Psoas muscle (tissue), 8 donors: ENCODE measurements around the gene OSBPL5. TPM values are rescaled to one million over a fixed set of nuclear protein-coding genes. Genes with fewer than 3 reads are reported as not detected.
A peak's percentile ranks its signal among the peaks of the same experiment; 100 is the strongest.

Experiments
- ATAC-seq, 4 donors: fragments of 200-7000 bp; cut with Tn5 transposase; one replicate each; pipeline ENCODE4 v1.9.1; 2020; ENCODE audit warnings: moderate library complexity in 3 of 4, mild to moderate bottlenecking in 2 of 4
- DNase-seq, 2 donors: peaks; one replicate each; pipeline ENCODE4 v3.0.0-alpha.2; 2020
- H3K27ac ChIP-seq: fragments of 200-600 bp; one replicate; pipeline ENCODE4 v1.8.0; 2022
- H3K27me3 ChIP-seq, 3 donors: fragments of 200-600 bp in 1 of 3; one replicate each; pipeline versions ENCODE4 v1.6.1 to v1.8.0; 2013 to 2022; ENCODE audit warnings: low read length in 2 of 3, mild to moderate bottlenecking in 2 of 3, moderate library complexity in 1 of 3; ENCODE audit not compliant: insufficient read depth in 3 of 3
- H3K36me3 ChIP-seq, 2 donors: fragments of 200-600 bp in 1 of 2; one replicate each; pipeline versions ENCODE4 v1.6.1 to v1.8.0; 2013 to 2022; ENCODE audit warnings: low read depth in 1 of 2, mild to moderate bottlenecking in 1 of 2, moderate library complexity in 1 of 2; ENCODE audit not compliant: insufficient read depth in 1 of 2
- H3K4me1 ChIP-seq: fragments of 200-600 bp; one replicate; pipeline ENCODE4 v1.8.0; 2022
- H3K4me3 ChIP-seq: fragments of 200-600 bp; one replicate; pipeline ENCODE4 v1.8.0; 2022; ENCODE audit warnings: mild to moderate bottlenecking
- H3K9me3 ChIP-seq: fragments of 200-600 bp; one replicate; pipeline ENCODE4 v1.8.0; 2022
- CTCF ChIP-seq: fragments of 200-600 bp; IDR thresholded peaks from one replicate; pipeline ENCODE4 v1.8.0; 2022; ENCODE audit warnings: antibody characterized with exemption
- WGBS, 3 donors: extraction: QIAGEN DNeasy Blood & Tissue Kit; methylation state at CpG; one replicate each; pipeline versions ENCODE4 v1.1.6 to v1.1.7; 2013; 5-methylcytosine and 5-hydroxymethylcytosine counted together
- intact Hi-C, 2 donors: fragments of 100-400 bp; cut with DNase I; formaldehyde crosslinking; loops; one replicate each; pipeline versions ENCODE4 v1.11.0 to v1.14.2; 2022
- polyA plus RNA-seq, 3 donors: library from polyadenylated mRNA; stranded (reverse); fragments of 200-250 nt; gene quantifications; one replicate each; pipeline ENCODE4 v1.2.3, GENCODE V29; 2013
- total RNA-seq, 4 donors: library from RNA; stranded (reverse); fragmentation: NEBNext Ultra II Directional in 2 of 4; extraction: Animal tissue kit (Norgen Biotek cat#: 25700) in 2 of 4; gene quantifications; one replicate each; pipeline versions ENCODE4 v1.2.1 to v1.2.4, GENCODE V29; 2021 to 2023
- donor health status: healthy with polysubstance abuse.
- donor health status: DM: no; HTN: no; CAD: no; lungs with moderate emphysema.
- donor health status: Bipolar disorder and iron deficiency.
- donor health status: healthy.
- donor health status: DM: yes; HTN: yes; CAD: no.
- donor health status: DM: no; HTN: no; CAD: no.
- donor health status: DM: no; HTN: no; CAD: no.
- donor health status: DM: yes; HTN: yes; CAD: no.

OSBPL5 gene
- total and polyA plus RNA-seq, 7 donors, result 3.4 to 12.4 (median 6.9) TPM

- H3K4me1 ChIP-seq, result no peaks in the 10 kb centered on the region
- no peaks in the 10 kb centered on the region for H3K9me3 ChIP-seq
- no peaks in the 10 kb centered on the region for H3K36me3 ChIP-seq
- intact Hi-C loops, result no loop called here
- no peak for TF ChIP-seq CTCF
- no peak overlapping the region for H3K27ac ChIP-seq
- H3K27me3 ChIP-seq, result no peaks in the 10 kb centered on the region
- no peak for DNase-seq
- ATAC-seq, result no peak
- no peak overlapping the region for H3K4me3 ChIP-seq
These were observed 11.4 kb upstream of the OSBPL5 start for GRCh38 chr11:3176487-3176886.

GRCh38 chr11:3175194-3175593 lies 10.1 kb upstream of the OSBPL5 start:
- no peak overlapping the region for H3K4me3 ChIP-seq
- no peaks in the 10 kb centered on the region for H3K27me3 ChIP-seq
- H3K4me1 ChIP-seq, result peaks cover 3% of the 10 kb centered on the region
- ATAC-seq (no peak), DNase-seq (no peak)
- TF ChIP-seq CTCF, result no peak
- intact Hi-C loops, result no loop called here
- H3K9me3 ChIP-seq, result no peaks in the 10 kb centered on the region
- no peak overlapping the region for H3K27ac ChIP-seq
- no peaks in the 10 kb centered on the region for H3K36me3 ChIP-seq

- no peak overlapping the region for H3K27ac ChIP-seq
- DNase-seq, result no peak
- TF ChIP-seq CTCF, result no peak
- peaks cover 9% of the 10 kb centered on the region for H3K4me1 ChIP-seq
- H3K27me3 ChIP-seq, result no peaks in the 10 kb centered on the region
- no peaks in the 10 kb centered on the region for H3K36me3 ChIP-seq
- intact Hi-C loops, result no loop called here
- no peak overlapping the region for H3K4me3 ChIP-seq
- ATAC-seq, result no peak
- 94 to 100% (median 98%) methylated on average over 3 of the region's 3 CpGs for WGBS, 3 donors
- H3K9me3 ChIP-seq, result no peaks in the 10 kb centered on the region
These were observed 9.3 kb upstream of the OSBPL5 start for GRCh38 chr11:3174387-3174786.

GRCh38 chr11:3173795-3174194 lies 8.7 kb upstream of the OSBPL5 start:
- Histone ChIP-seq H3K36me3 (no peaks in the 10 kb centered on the region), H3K9me3 (no peaks in the 10 kb centered on the region), H3K27me3 (no peaks in the 10 kb centered on the region), H3K4me1 (peaks cover 12% of the 10 kb centered on the region), H3K27ac (no peak overlapping the region), H3K4me3 (no peak overlapping the region)
- intact Hi-C loops, result no loop called here
- 96 to 97% (median 96%) methylated on average over 2 of the region's 2 CpGs for WGBS, 3 donors
- no peak for DNase-seq
- no peak for TF ChIP-seq CTCF
- ATAC-seq, result no peak

- 50 to 56% (median 51%) methylated on average over 12 of the region's 12 CpGs for WGBS, 3 donors
- intact Hi-C loops, result loop anchor here in 1 of 2 donors (1.0 kb wide), 1 partner anchor 31 kb away; no protein-coding TSS in a partner anchor
- DNase-seq, result peak in 1 of 2 donors; percentile 44
- ATAC-seq, result no peak
- Histone ChIP-seq H3K4me1 (peaks cover 12% of the 10 kb centered on the region), H3K4me3 (no peak overlapping the region), H3K36me3 (no peaks in the 10 kb centered on the region), H3K27me3 (no peaks in the 10 kb centered on the region), H3K27ac (no peak overlapping the region), H3K9me3 (no peaks in the 10 kb centered on the region)
- TF ChIP-seq CTCF, result no peak
These were observed 6.9 kb upstream of the OSBPL5 start for GRCh38 chr11:3171931-3172560.
